GM23338 (cell line): ENCODE results near the gene TRAPPC14. TPM values are rescaled to one million over a fixed set of nuclear protein-coding genes. Genes with fewer than 3 reads are reported as not detected.

ENCODE experiments used
- ATAC-seq: fragments of 200-7000 bp; cut with Tn5 transposase; 3 replicates; pipeline ENCODE4 v1.9.1; 2020
- DNase-seq: peaks from one replicate; pipeline ENCODE4 v3.0.0-alpha.2; 2015; ENCODE audit warnings: low spot score
- H2AFZ ChIP-seq: fragments of 200-600 bp; sonication (generic); 2 replicates; pipeline ENCODE4 v1.8.0; 2016; ENCODE audit warnings: antibody characterized with exemption, mild to moderate bottlenecking, moderate library complexity
- H3F3A ChIP-seq: fragments of 200-600 bp; sonication (generic); replicated peaks from 2 replicates; pipeline ENCODE4 v1.8.0; 2017; ENCODE audit warnings: antibody characterized with exemption, mixed run types, low read depth
- H3K27ac ChIP-seq: fragments of 200-600 bp; sonication (generic); 2 replicates; pipeline ENCODE4 v1.6.1; 2016; ENCODE audit warnings: low read depth
- H3K27me3 ChIP-seq: fragments of 200-600 bp; sonication (generic); 2 replicates; pipeline ENCODE4 v1.8.0; 2016; ENCODE audit warnings: mild to moderate bottlenecking, mixed run types, moderate library complexity; ENCODE audit not compliant: insufficient read depth
- H3K36me3 ChIP-seq: fragments of 200-600 bp; sonication (generic); 2 replicates; pipeline ENCODE4 v1.8.0; 2016; ENCODE audit warnings: mild to moderate bottlenecking; ENCODE audit not compliant: insufficient read depth
- H3K4me1 ChIP-seq: fragments of 200-600 bp; sonication (generic); 2 replicates; pipeline ENCODE4 v1.8.0; 2016; ENCODE audit warnings: mild to moderate bottlenecking, moderate library complexity; ENCODE audit not compliant: insufficient read depth
- H3K4me2 ChIP-seq: fragments of 200-600 bp; sonication (generic); 2 replicates; pipeline ENCODE4 v1.7.1; 2017; ENCODE audit warnings: mixed run types
- H3K4me3 ChIP-seq: fragments of 200-600 bp; sonication (generic); 2 replicates; pipeline ENCODE4 v1.6.1; 2016; ENCODE audit warnings: mixed run types
- H3K79me2 ChIP-seq: fragments of 200-600 bp; sonication (generic); replicated peaks from 2 replicates; pipeline ENCODE4 v1.8.0; 2017; ENCODE audit warnings: mild to moderate bottlenecking; ENCODE audit not compliant: insufficient read depth
- H3K9me2 ChIP-seq: fragments of 200-600 bp; sonication (generic); 2 replicates; pipeline ENCODE4 v1.8.0; 2017; ENCODE audit not compliant: insufficient read depth
- H4K20me1 ChIP-seq: fragments of 200-600 bp; sonication (generic); replicated peaks from 2 replicates; pipeline ENCODE4 v1.8.0; 2017; ENCODE audit warnings: mild to moderate bottlenecking; ENCODE audit not compliant: insufficient read depth
- H3K27ac Mint-ChIP-seq: 2 replicates; pipeline ENCODE4 v1.8.0; 2020; ENCODE audit warnings: inconsistent platforms, mild to moderate bottlenecking, moderate library complexity, mixed read lengths
- H3K27me3 Mint-ChIP-seq: 3 replicates; pipeline ENCODE4 v1.8.0; 2022; ENCODE audit warnings: low read depth, mild to moderate bottlenecking, moderate library complexity, mixed read lengths, inconsistent platforms; ENCODE audit not compliant: insufficient read depth, poor library complexity
- H3K36me3 Mint-ChIP-seq: 3 replicates; pipeline ENCODE4 v1.8.0; 2021; ENCODE audit warnings: low read depth, mild to moderate bottlenecking, inconsistent platforms, moderate library complexity, mixed read lengths
- H3K4me1 Mint-ChIP-seq: 3 replicates; pipeline ENCODE4 v1.8.0; 2020; ENCODE audit warnings: mild to moderate bottlenecking, inconsistent platforms, mixed read lengths
- H3K4me3 Mint-ChIP-seq: 3 replicates; pipeline ENCODE4 v1.8.0; 2021; ENCODE audit warnings: moderate library complexity, mild to moderate bottlenecking, inconsistent platforms, mixed read lengths
- H3K9me3 Mint-ChIP-seq: 3 replicates; pipeline ENCODE4 v1.8.0; 2020; ENCODE audit warnings: moderate library complexity, mild to moderate bottlenecking, inconsistent platforms, mixed read lengths
- CREB1 ChIP-seq: fragments of 250-450 bp; sonication (Bioruptor Pico); IDR thresholded peaks from 2 replicates; pipeline ENCODE4 v1.5.0; 2020; ENCODE audit warnings: low read depth, mild to moderate bottlenecking, moderate library complexity
- EZH2 ChIP-seq: fragments of 200-600 bp; sonication (generic); IDR thresholded peaks from one replicate; pipeline ENCODE4 v1.8.0; 2017; ENCODE audit warnings: antibody characterized with exemption, mild to moderate bottlenecking, low read depth; ENCODE audit not compliant: unreplicated experiment
- JUNB ChIP-seq: IDR thresholded peaks from one replicate; pipeline ENCODE4 v1.6.1; 2016; ENCODE audit warnings: antibody characterized with exemption; ENCODE audit not compliant: unreplicated experiment
- POLR2AphosphoS5 ChIP-seq: IDR thresholded peaks from 2 replicates; pipeline ENCODE4 v1.6.1; 2016; ENCODE audit warnings: antibody characterized with exemption, low read depth
- STAT1 ChIP-seq: IDR thresholded peaks from one replicate; pipeline ENCODE4 v1.6.1; 2016; ENCODE audit warnings: antibody characterized with exemption; ENCODE audit not compliant: unreplicated experiment
- ZNF114 ChIP-seq: fragments of 250-450 bp; sonication (Bioruptor Pico); IDR thresholded peaks from 2 replicates; pipeline ENCODE4 v1.5.0; 2020; ENCODE audit warnings: mild to moderate bottlenecking, moderate library complexity
- polyA plus RNA-seq: library from polyadenylated mRNA; unstranded; fragments of >200 nt; fragmentation: Nextera tagmentation; extraction: Ambion mirVana; gene quantifications from 2 replicates; pipeline ENCODE4 v1.2.1, GENCODE V29; 2016
- total RNA-seq: library from RNA; depleted of rRNA; stranded (reverse); fragments of >200 nt; shearing (Covaris generic); gene quantifications from 2 replicates; pipeline ENCODE4 v1.2.3, GENCODE V29; 2014
- TF ChIP-seq, protein P1 (sequence below): IDR thresholded peaks from one replicate; pipeline ENCODE4 v1.6.1; 2018; ENCODE audit warnings: antibody characterized with exemption; ENCODE audit not compliant: unreplicated experiment
- TF ChIP-seq, protein P2 (sequence below): fragments of 250-450 bp; sonication (Bioruptor Pico); IDR thresholded peaks from 2 replicates; pipeline ENCODE4 v1.5.0; 2020; ENCODE audit warnings: mild to moderate bottlenecking, moderate library complexity
- TF ChIP-seq, protein P3 (sequence below): IDR thresholded peaks from 2 replicates; pipeline ENCODE4 v1.6.1; 2016; ENCODE audit warnings: antibody characterized with exemption
- TF ChIP-seq, protein P4 (sequence below), 2 experiments: fragments of 200-600 bp in 1 of 2; sonication (generic) in 1 of 2; conservative IDR thresholded peaks; 2 replicates each; pipeline versions ENCODE4 v1.5.1 to v1.6.1; 2016 to 2017; ENCODE audit warnings: antibody characterized with exemption in 2 of 2, low read depth in 2 of 2, mild to moderate bottlenecking in 2 of 2, moderate library complexity in 1 of 2

Gene TRAPPC14
- total and polyA plus RNA-seq, 2 experiments from 2014 or later, result 9.3 to 15.7 TPM

DNA sequence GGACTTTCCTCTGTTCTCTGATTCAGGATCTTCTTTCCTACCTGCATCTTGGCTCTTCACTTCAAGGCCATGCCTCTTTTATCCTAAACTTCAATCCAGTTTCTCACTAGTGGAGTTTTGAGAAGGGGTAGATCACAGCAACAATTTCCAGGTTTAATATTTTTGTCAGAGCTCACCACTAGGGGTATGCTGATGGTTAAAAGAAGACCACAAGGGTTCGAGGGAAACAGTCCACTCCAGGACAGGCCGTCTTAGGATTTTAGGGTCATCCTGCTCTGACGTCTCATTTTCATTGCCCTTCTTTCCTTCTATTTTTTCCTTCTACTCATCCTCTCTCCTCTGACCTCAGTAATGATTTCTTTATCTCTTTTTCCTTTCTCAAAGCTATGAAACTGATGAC lies 30.5 kb upstream of the TRAPPC14 start (continued):
- TF ChIP-seq, protein P1, sequence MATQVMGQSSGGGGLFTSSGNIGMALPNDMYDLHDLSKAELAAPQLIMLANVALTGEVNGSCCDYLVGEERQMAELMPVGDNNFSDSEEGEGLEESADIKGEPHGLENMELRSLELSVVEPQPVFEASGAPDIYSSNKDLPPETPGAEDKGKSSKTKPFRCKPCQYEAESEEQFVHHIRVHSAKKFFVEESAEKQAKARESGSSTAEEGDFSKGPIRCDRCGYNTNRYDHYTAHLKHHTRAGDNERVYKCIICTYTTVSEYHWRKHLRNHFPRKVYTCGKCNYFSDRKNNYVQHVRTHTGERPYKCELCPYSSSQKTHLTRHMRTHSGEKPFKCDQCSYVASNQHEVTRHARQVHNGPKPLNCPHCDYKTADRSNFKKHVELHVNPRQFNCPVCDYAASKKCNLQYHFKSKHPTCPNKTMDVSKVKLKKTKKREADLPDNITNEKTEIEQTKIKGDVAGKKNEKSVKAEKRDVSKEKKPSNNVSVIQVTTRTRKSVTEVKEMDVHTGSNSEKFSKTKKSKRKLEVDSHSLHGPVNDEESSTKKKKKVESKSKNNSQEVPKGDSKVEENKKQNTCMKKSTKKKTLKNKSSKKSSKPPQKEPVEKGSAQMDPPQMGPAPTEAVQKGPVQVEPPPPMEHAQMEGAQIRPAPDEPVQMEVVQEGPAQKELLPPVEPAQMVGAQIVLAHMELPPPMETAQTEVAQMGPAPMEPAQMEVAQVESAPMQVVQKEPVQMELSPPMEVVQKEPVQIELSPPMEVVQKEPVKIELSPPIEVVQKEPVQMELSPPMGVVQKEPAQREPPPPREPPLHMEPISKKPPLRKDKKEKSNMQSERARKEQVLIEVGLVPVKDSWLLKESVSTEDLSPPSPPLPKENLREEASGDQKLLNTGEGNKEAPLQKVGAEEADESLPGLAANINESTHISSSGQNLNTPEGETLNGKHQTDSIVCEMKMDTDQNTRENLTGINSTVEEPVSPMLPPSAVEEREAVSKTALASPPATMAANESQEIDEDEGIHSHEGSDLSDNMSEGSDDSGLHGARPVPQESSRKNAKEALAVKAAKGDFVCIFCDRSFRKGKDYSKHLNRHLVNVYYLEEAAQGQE, result no peak
- no peak for TF ChIP-seq STAT1
- TF ChIP-seq CREB1 (CRISPR knock-in tag), result no peak
- TF ChIP-seq POLR2AphosphoS5, result no peak
- TF ChIP-seq EZH2, result no peak

DNA sequence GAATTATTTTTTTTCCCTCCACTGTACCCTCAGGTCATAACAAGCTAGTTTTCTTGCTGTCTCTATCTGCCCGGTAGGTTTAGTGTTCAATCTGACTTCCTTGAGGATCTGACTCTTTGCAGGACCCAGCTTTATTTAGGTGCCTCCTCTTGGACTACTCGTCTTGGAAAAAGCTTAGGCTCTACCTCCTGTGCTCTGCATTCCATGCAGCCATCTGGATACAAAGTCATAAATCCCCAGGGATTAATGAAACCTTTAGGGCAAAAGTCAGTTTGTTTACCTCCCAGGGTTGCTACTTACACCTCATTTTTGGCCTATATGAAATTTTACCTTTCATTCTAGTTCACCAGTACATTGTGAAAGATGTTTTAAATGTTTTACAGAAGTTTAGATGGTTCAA lies 27.2 kb upstream of the TRAPPC14 start:
- Mint-ChIP-seq H3K9me3 (no peaks in the 10 kb centered on the region; the same call in 2 of the 3 replicates), H3K4me1 (peaks cover 20% of the 10 kb centered on the region), H3K27me3 (peaks cover 3% of the 10 kb centered on the region), H3K27ac (no peak overlapping the region), H3K36me3 (no peaks in the 10 kb centered on the region), H3K4me3 (no peak overlapping the region)
- ATAC-seq, result no peak
- no peak overlapping the region for H3K4me2 ChIP-seq
- H3K36me3 ChIP-seq, result no peaks in the 10 kb centered on the region
- no peaks in the 10 kb centered on the region for H3F3A ChIP-seq
- H3K27ac ChIP-seq, result no peak overlapping the region
- no peaks in the 10 kb centered on the region for H3K9me2 ChIP-seq
- H2AFZ ChIP-seq, result no peak overlapping the region
- H3K4me3 ChIP-seq, result no peak overlapping the region
- no peaks in the 10 kb centered on the region for H3K27me3 ChIP-seq
- H4K20me1 ChIP-seq, result no peaks in the 10 kb centered on the region
- H3K79me2 ChIP-seq, result no peaks in the 10 kb centered on the region
- H3K4me1 ChIP-seq, result peaks cover 13% of the 10 kb centered on the region
- DNase-seq, result no peak
- TF ChIP-seq, protein P2, sequence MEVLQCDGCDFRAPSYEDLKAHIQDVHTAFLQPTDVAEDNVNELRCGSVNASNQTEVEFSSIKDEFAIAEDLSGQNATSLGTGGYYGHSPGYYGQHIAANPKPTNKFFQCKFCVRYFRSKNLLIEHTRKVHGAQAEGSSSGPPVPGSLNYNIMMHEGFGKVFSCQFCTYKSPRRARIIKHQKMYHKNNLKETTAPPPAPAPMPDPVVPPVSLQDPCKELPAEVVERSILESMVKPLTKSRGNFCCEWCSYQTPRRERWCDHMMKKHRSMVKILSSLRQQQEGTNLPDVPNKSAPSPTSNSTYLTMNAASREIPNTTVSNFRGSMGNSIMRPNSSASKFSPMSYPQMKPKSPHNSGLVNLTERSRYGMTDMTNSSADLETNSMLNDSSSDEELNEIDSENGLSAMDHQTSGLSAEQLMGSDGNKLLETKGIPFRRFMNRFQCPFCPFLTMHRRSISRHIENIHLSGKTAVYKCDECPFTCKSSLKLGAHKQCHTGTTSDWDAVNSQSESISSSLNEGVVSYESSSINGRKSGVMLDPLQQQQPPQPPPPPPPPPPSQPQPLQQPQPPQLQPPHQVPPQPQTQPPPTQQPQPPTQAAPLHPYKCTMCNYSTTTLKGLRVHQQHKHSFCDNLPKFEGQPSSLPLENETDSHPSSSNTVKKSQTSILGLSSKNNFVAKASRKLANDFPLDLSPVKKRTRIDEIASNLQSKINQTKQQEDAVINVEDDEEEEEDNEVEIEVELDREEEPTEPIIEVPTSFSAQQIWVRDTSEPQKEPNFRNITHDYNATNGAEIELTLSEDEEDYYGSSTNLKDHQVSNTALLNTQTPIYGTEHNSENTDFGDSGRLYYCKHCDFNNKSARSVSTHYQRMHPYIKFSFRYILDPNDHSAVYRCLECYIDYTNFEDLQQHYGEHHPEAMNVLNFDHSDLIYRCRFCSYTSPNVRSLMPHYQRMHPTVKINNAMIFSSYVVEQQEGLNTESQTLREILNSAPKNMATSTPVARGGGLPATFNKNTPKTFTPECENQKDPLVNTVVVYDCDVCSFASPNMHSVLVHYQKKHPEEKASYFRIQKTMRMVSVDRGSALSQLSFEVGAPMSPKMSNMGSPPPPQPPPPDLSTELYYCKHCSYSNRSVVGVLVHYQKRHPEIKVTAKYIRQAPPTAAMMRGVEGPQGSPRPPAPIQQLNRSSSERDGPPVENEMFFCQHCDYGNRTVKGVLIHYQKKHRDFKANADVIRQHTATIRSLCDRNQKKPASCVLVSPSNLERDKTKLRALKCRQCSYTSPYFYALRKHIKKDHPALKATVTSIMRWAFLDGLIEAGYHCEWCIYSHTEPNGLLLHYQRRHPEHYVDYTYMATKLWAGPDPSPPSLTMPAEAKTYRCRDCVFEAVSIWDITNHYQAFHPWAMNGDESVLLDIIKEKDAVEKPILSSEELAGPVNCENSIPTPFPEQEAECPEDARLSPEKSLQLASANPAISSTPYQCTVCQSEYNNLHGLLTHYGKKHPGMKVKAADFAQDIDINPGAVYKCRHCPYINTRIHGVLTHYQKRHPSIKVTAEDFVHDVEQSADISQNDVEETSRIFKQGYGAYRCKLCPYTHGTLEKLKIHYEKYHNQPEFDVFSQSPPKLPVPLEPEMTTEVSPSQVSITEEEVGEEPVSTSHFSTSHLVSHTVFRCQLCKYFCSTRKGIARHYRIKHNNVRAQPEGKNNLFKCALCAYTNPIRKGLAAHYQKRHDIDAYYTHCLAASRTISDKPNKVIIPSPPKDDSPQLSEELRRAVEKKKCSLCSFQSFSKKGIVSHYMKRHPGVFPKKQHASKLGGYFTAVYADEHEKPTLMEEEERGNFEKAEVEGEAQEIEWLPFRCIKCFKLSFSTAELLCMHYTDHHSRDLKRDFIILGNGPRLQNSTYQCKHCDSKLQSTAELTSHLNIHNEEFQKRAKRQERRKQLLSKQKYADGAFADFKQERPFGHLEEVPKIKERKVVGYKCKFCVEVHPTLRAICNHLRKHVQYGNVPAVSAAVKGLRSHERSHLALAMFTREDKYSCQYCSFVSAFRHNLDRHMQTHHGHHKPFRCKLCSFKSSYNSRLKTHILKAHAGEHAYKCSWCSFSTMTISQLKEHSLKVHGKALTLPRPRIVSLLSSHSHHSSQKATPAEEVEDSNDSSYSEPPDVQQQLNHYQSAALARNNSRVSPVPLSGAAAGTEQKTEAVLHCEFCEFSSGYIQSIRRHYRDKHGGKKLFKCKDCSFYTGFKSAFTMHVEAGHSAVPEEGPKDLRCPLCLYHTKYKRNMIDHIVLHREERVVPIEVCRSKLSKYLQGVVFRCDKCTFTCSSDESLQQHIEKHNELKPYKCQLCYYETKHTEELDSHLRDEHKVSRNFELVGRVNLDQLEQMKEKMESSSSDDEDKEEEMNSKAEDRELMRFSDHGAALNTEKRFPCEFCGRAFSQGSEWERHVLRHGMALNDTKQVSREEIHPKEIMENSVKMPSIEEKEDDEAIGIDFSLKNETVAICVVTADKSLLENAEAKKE, result no peak
- no peak for TF ChIP-seq JUNB
- no peak for TF ChIP-seq CREB1 (CRISPR knock-in tag)
- no peak for TF ChIP-seq POLR2AphosphoS5
- TF ChIP-seq, protein P3, sequence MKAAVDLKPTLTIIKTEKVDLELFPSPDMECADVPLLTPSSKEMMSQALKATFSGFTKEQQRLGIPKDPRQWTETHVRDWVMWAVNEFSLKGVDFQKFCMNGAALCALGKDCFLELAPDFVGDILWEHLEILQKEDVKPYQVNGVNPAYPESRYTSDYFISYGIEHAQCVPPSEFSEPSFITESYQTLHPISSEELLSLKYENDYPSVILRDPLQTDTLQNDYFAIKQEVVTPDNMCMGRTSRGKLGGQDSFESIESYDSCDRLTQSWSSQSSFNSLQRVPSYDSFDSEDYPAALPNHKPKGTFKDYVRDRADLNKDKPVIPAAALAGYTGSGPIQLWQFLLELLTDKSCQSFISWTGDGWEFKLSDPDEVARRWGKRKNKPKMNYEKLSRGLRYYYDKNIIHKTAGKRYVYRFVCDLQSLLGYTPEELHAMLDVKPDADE, result no peak
- no peak for TF ChIP-seq ZNF114
- TF ChIP-seq, protein P4, sequence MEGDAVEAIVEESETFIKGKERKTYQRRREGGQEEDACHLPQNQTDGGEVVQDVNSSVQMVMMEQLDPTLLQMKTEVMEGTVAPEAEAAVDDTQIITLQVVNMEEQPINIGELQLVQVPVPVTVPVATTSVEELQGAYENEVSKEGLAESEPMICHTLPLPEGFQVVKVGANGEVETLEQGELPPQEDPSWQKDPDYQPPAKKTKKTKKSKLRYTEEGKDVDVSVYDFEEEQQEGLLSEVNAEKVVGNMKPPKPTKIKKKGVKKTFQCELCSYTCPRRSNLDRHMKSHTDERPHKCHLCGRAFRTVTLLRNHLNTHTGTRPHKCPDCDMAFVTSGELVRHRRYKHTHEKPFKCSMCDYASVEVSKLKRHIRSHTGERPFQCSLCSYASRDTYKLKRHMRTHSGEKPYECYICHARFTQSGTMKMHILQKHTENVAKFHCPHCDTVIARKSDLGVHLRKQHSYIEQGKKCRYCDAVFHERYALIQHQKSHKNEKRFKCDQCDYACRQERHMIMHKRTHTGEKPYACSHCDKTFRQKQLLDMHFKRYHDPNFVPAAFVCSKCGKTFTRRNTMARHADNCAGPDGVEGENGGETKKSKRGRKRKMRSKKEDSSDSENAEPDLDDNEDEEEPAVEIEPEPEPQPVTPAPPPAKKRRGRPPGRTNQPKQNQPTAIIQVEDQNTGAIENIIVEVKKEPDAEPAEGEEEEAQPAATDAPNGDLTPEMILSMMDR (conservative IDR thresholded peaks at IDR 0.05; ENCODE audit: low read depth in 2 of 2), result no peak
